HL-60 (cell line): Measurements from ENCODE around the gene MAFG.

Experiments
- DNase-seq, 2 experiments: peaks; one replicate each; pipeline ENCODE4 v3.0.0-alpha.2; 2010 to 2020; ENCODE audit warnings: low read depth in 1 of 2, low spot score in 1 of 2
- H3K27ac ChIP-seq: fragments of 250-450 bp; sonication (Bioruptor Pico); replicated peaks from 2 replicates; pipeline ENCODE4 v1.5.1; 2020; ENCODE audit warnings: mild to moderate bottlenecking, moderate library complexity
- H3K27me3 ChIP-seq: fragments of 250-450 bp; sonication (Bioruptor Pico); 2 replicates; pipeline ENCODE4 v1.5.1; 2021; ENCODE audit warnings: mild to moderate bottlenecking, moderate library complexity; ENCODE audit not compliant: insufficient read depth, poor library complexity, severe bottlenecking
- H3K4me3 ChIP-seq: replicated peaks from 2 replicates; pipeline ENCODE4 v1.5.1; 2011; ENCODE audit warnings: mild to moderate bottlenecking, control low read depth, low read length; ENCODE audit not compliant: insufficient read depth
- GABPA ChIP-seq: IDR thresholded peaks from 2 replicates; pipeline ENCODE4 v1.6.1; 2012; ENCODE audit warnings: low read depth
- POLR2AphosphoS5 ChIP-seq: IDR thresholded peaks from 2 replicates; pipeline ENCODE4 v1.6.1; 2012; ENCODE audit warnings: low read depth
- SPI1 ChIP-seq: IDR thresholded peaks from 2 replicates; pipeline ENCODE4 v1.6.1; 2012; ENCODE audit warnings: low read depth, mild to moderate bottlenecking, borderline replicate concordance
- TF ChIP-seq, protein P1 (sequence below): IDR thresholded peaks from one replicate; pipeline ENCODE4 v1.5.1; 2011; ENCODE audit warnings: low read length, control low read depth, inconsistent platforms; ENCODE audit not compliant: insufficient read depth
- TF ChIP-seq, protein P2 (sequence below): IDR thresholded peaks from 2 replicates; pipeline ENCODE4 v1.6.1; 2012; ENCODE audit warnings: low read depth; ENCODE audit not compliant: insufficient replicate concordance

The MAFG gene

DNA sequence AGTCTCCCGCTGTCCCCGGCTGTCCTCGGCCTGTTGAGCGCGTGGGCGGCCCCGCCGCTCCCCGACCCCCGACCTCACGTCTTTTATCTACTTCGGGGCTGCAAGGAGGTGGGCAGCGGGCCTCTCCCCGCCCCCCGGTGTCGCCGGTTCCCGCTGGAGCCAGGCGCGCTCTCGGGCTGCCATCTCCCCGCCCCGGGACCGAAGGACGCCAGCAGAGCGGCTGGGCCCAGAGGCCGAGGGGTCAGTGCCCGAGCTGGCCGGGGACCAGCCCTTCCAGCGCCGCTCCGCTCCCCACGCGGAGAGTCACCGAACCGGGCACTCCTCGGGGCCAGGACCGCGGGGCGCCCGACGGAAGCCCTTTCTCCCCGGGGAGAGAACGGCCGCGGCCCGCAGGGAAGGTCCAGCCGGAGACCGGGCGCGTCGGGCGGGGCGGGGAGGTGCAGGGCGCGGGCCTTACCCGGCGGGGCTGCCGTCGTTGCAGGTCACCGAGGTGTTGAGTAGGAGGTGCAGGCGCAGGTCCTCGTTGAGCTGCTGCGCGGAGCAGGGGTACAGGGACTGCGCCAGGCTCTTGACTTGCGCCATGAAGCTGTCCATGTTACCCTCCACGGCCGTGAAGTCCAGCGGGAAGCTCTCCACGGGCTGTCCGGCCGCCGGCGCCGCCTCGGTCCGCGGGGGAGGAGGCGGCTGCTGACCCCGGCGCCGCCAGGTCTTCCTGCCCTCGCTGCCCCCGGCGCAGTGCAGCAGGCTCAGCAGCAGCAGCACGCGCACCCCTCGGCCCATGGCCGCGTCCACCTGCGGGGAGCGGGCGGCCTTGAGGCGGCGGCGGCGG is 32.8 kb upstream of the MAFG start:
- no peak overlapping the region for H3K27ac ChIP-seq
- H3K4me3 ChIP-seq = peak overlapping the region; percentile 22

DNA sequence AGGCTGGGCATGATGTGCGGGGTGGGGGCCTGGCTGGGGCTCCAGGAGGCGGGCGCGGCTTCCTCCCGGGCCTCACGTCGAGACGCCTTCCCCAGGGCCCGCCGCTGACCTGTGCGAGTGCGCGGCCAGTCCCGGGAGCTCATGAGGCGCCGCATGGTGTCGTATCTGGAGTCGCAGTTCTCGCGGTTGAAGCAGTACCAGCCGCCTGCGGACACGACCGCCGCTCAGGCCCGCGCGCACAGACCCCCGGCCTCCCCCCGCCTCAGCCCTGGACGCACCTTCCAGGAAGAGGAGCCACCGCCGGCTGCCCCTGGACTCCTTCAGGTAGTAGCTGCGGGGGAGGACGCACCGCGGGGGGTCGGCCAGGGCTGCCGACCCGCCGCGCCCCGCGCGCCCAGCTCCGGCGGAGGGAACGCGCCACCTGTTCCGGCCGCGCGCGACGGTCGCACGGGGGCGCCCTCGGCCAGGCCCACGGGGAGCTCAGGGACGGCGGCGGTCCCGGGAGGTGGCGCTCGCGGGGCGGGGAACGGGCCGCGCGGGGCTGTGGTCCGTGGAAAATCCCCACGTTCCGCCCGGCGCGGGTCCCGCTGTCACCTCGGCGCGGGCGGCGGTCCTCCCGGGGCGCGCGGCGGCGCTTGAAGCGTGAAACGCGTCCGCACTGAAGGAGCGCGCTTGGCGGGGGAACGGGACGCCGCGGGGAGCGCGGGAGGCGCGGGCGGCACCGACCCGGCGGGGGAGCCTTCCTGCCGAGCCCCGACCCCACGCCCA is 32.0 kb upstream of the MAFG start:
- DNase-seq = peak; percentile 47 to 54
- TF ChIP-seq, protein P1, sequence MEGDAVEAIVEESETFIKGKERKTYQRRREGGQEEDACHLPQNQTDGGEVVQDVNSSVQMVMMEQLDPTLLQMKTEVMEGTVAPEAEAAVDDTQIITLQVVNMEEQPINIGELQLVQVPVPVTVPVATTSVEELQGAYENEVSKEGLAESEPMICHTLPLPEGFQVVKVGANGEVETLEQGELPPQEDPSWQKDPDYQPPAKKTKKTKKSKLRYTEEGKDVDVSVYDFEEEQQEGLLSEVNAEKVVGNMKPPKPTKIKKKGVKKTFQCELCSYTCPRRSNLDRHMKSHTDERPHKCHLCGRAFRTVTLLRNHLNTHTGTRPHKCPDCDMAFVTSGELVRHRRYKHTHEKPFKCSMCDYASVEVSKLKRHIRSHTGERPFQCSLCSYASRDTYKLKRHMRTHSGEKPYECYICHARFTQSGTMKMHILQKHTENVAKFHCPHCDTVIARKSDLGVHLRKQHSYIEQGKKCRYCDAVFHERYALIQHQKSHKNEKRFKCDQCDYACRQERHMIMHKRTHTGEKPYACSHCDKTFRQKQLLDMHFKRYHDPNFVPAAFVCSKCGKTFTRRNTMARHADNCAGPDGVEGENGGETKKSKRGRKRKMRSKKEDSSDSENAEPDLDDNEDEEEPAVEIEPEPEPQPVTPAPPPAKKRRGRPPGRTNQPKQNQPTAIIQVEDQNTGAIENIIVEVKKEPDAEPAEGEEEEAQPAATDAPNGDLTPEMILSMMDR = peak; percentile 10
- no peak for TF ChIP-seq GABPA
- Histone ChIP-seq H3K27me3 (peaks cover 14% of the 10 kb centered on the region), H3K27ac (no peak overlapping the region; the same call in 1 of the 2 replicates), H3K4me3 (peak overlapping the region; percentile 31)

More for the DNA sequence above, 32.8 kb upstream of the MAFG start:
- H3K27me3 ChIP-seq = peaks cover 14% of the 10 kb centered on the region
- no peak for DNase-seq
- TF ChIP-seq, protein P2, sequence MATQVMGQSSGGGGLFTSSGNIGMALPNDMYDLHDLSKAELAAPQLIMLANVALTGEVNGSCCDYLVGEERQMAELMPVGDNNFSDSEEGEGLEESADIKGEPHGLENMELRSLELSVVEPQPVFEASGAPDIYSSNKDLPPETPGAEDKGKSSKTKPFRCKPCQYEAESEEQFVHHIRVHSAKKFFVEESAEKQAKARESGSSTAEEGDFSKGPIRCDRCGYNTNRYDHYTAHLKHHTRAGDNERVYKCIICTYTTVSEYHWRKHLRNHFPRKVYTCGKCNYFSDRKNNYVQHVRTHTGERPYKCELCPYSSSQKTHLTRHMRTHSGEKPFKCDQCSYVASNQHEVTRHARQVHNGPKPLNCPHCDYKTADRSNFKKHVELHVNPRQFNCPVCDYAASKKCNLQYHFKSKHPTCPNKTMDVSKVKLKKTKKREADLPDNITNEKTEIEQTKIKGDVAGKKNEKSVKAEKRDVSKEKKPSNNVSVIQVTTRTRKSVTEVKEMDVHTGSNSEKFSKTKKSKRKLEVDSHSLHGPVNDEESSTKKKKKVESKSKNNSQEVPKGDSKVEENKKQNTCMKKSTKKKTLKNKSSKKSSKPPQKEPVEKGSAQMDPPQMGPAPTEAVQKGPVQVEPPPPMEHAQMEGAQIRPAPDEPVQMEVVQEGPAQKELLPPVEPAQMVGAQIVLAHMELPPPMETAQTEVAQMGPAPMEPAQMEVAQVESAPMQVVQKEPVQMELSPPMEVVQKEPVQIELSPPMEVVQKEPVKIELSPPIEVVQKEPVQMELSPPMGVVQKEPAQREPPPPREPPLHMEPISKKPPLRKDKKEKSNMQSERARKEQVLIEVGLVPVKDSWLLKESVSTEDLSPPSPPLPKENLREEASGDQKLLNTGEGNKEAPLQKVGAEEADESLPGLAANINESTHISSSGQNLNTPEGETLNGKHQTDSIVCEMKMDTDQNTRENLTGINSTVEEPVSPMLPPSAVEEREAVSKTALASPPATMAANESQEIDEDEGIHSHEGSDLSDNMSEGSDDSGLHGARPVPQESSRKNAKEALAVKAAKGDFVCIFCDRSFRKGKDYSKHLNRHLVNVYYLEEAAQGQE = no peak
- TF ChIP-seq POLR2AphosphoS5 = no peak
- no peak for TF ChIP-seq SPI1
- TF ChIP-seq GABPA = no peak
- TF ChIP-seq, protein P1 = no peak

DNA sequence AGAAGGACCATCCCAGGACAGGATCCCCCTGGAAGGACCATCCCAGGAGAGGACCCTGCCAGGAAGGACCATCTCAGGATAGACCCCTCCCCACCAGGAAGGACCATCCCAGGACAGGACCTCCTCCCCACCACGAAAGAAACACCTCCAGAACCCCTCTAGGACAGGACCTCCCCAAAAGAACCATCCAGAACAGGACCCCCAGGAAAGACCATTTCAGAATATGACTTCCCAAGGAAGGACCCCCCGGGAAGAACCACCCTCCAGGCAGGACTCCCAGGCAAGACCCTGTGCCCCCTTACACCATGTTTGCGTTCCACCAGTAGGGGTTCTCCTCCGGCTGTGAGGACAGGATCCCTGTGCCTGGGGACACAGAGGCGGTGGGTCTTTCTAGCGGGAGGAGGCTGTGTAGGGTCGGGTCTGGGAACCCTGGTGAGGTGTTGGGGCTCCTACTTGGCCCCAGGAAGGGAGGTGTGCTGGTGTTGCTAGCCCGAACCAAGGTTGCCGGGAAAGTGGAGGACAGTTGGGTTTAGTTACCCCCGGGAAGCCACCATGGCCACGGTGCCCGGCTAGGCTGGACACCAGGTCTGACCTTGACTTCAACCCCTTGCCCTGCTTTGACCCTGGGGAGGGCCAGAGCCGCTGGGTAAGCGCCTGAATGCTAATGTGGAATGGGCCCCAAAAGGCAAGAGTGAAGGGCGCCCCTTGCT is 31.3 kb upstream of the MAFG start:
- peak overlapping the region; percentile 31 for H3K4me3 ChIP-seq
- peaks cover 14% of the 10 kb centered on the region for H3K27me3 ChIP-seq
- no peak overlapping the region for H3K27ac ChIP-seq
- no peak for TF ChIP-seq SPI1
- no peak for TF ChIP-seq GABPA
- TF ChIP-seq, protein P1 = no peak
- TF ChIP-seq, protein P2 = no peak
- TF ChIP-seq POLR2AphosphoS5 = no peak
- no peak for DNase-seq
